Astrocyte (in vitro differentiated cells and primary cell): Measurements from ENCODE around the gene SUPT3H.

Source experiments
- CTCF ChIP-seq: IDR thresholded peaks from 2 replicates; pipeline ENCODE4 v1.5.1; 2011; ENCODE audit warnings: low read depth, mild to moderate bottlenecking, inconsistent platforms, low read length, moderate library complexity; ENCODE audit not compliant: insufficient read depth
- EZH2 ChIP-seq: IDR thresholded peaks from 2 replicates; pipeline ENCODE4 v1.6.1; 2012; ENCODE audit warnings: mild to moderate bottlenecking, low read length, inconsistent platforms; ENCODE audit not compliant: insufficient read depth

DNA sequence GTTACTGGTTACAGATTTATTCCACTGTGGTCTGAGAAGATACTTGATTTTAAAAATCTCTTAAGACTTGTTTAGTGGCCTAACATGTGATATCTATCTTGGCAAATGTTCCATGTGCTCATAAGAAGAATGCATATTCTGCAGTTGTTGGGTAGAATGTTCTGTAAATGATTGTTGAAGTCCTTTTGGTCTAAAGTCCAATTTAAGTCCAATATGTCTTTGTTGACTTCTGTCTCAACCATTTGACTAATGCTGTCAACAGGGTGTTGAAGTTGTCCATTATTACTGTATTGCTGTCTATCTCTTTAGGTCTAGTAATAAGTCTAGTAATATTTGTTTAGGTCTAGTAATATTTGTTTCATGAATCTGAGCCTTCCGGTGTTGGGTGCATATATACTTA, 437.4 kb downstream of the SUPT3H start:
- TF ChIP-seq CTCF, result no peak
- TF ChIP-seq EZH2, result no peak
